ENCODE results near the gene ABCA6. TPM values are rescaled to one million over a fixed set of nuclear protein-coding genes. Genes with fewer than 3 reads are reported as not detected.

ABCA6 gene
- total RNA-seq, 2 experiments from 2014 or later, result not detected

- H3K27me3 Mint-ChIP-seq (ENCODE audit: low read depth), result peaks cover 9% of the 10 kb centered on the region
- H3K36me3 Mint-ChIP-seq (ENCODE audit: low read depth), result no peaks in the 10 kb centered on the region
- H3K4me1 Mint-ChIP-seq (ENCODE audit: low read depth), result peaks cover 6% of the 10 kb centered on the region
- H3K4me3 Mint-ChIP-seq, result no peak overlapping the region
- intact Hi-C loops (cut with micrococcal nuclease), result loop anchor here (10.0 kb wide), 1 partner anchor 160 kb away; the partner anchor contains the start of gene ABCA10
- CTCF ChIA-PET, result no interaction called here
- no peak overlapping the region for H3K27ac Mint-ChIP-seq
- H3K9me3 Mint-ChIP-seq, result no peaks in the 10 kb centered on the region
- no peak for DNase-seq
Observed at GRCh38 chr17:69064476-69064875, 77.2 kb downstream of the ABCA6 start.

GRCh38 chr17:69064001-69064400 is 77.7 kb downstream of the ABCA6 start:
- Mint-ChIP-seq H3K36me3 (ENCODE audit: low read depth) (no peaks in the 10 kb centered on the region), H3K9me3 (no peaks in the 10 kb centered on the region), H3K27ac (no peak overlapping the region), H3K4me3 (no peak overlapping the region), H3K4me1 (ENCODE audit: low read depth) (peaks cover 6% of the 10 kb centered on the region), H3K27me3 (ENCODE audit: low read depth) (peaks cover 9% of the 10 kb centered on the region)
- intact Hi-C loops (cut with micrococcal nuclease), result loop anchor here (10.0 kb wide), 1 partner anchor 161 kb away; the partner anchor contains the start of gene ABCA10
- CTCF ChIA-PET, result no interaction called here
- no peak for DNase-seq

- no peaks in the 10 kb centered on the region for H3K36me3 Mint-ChIP-seq (ENCODE audit: low read depth)
- H3K4me1 Mint-ChIP-seq (ENCODE audit: low read depth), result peaks cover 6% of the 10 kb centered on the region
- DNase-seq, result no peak
- H3K4me3 Mint-ChIP-seq, result no peak overlapping the region
- intact Hi-C loops (cut with micrococcal nuclease), result loop anchor here (10.0 kb wide), 1 partner anchor 162 kb away; the partner anchor contains the start of gene ABCA10
- H3K9me3 Mint-ChIP-seq, result no peaks in the 10 kb centered on the region
- CTCF ChIA-PET, result no interaction called here
- H3K27ac Mint-ChIP-seq, result no peak overlapping the region
- H3K27me3 Mint-ChIP-seq (ENCODE audit: low read depth), result peaks cover 9% of the 10 kb centered on the region
Observed at GRCh38 chr17:69062860-69063581, 78.7 kb downstream of the ABCA6 start.

GRCh38 chr17:69061721-69062556 is 79.8 kb downstream of the ABCA6 start:
- H3K27ac Mint-ChIP-seq, result no peak overlapping the region
- intact Hi-C loops (cut with micrococcal nuclease), result loop anchor here (10.0 kb wide), 1 partner anchor 163 kb away; the partner anchor contains the start of gene ABCA10
- H3K36me3 Mint-ChIP-seq (ENCODE audit: low read depth), result no peaks in the 10 kb centered on the region
- CTCF ChIA-PET, result no interaction called here
- H3K4me3 Mint-ChIP-seq, result no peak overlapping the region
- H3K27me3 Mint-ChIP-seq (ENCODE audit: low read depth), result peaks cover 9% of the 10 kb centered on the region
- no peaks in the 10 kb centered on the region for H3K9me3 Mint-ChIP-seq
- no peak for DNase-seq
- H3K4me1 Mint-ChIP-seq (ENCODE audit: low read depth), result peaks cover 6% of the 10 kb centered on the region

GRCh38 chr17:69060822-69061221 is 80.9 kb downstream of the ABCA6 start, which contains the start of gene ABCA9:
TSS of gene ABCA9 (minus strand) at chr17:69060927. CDS start at chr17:69051126, 9,801 bp downstream.
- no peak within 1 kb of the TSS for H3K4me3 Mint-ChIP-seq
- no peak for DNase-seq
- H3K27ac Mint-ChIP-seq, result no peak within 1 kb of the TSS
- H3K9me3 Mint-ChIP-seq, result peaks cover 4% of the 10 kb centered on the region
- H3K27me3 Mint-ChIP-seq (ENCODE audit: low read depth), result peaks cover 5% of the 10 kb centered on the region
- intact Hi-C loops (cut with micrococcal nuclease), result loop anchor here (10.0 kb wide), 1 partner anchor 164 kb away; the partner anchor contains the start of gene ABCA10
- CTCF ChIA-PET, result no interaction called here
- H3K36me3 Mint-ChIP-seq (ENCODE audit: low read depth), result no peaks in the 10 kb centered on the region
- H3K4me1 Mint-ChIP-seq (ENCODE audit: low read depth), result no peaks in the 10 kb centered on the region

- Mint-ChIP-seq H3K27me3 (ENCODE audit: low read depth) (peaks cover 4% of the 10 kb centered on the region), H3K9me3 (peaks cover 9% of the 10 kb centered on the region), H3K36me3 (ENCODE audit: low read depth) (no peaks in the 10 kb centered on the region), H3K27ac (no peak overlapping the region), H3K4me1 (ENCODE audit: low read depth) (no peaks in the 10 kb centered on the region), H3K4me3 (no peak overlapping the region)
- intact Hi-C loops (cut with micrococcal nuclease), result loop anchor here (10.0 kb wide), 1 partner anchor 165 kb away; the partner anchor contains the start of gene ABCA10
- DNase-seq, result no peak
- CTCF ChIA-PET, result no interaction called here
Observed at GRCh38 chr17:69059458-69060175, 82.1 kb downstream of the ABCA6 start.

- intact Hi-C loops (cut with micrococcal nuclease), result no loop called here
- no peaks in the 10 kb centered on the region for H3K36me3 Mint-ChIP-seq (ENCODE audit: low read depth)
Observed at GRCh38 chr17:69058165-69058564, 83.5 kb downstream of the ABCA6 start.

GRCh38 chr17:69057280-69057679 is 84.4 kb downstream of the ABCA6 start:
- Mint-ChIP-seq H3K27ac (no peak overlapping the region), H3K27me3 (ENCODE audit: low read depth) (no peaks in the 10 kb centered on the region), H3K9me3 (peaks cover 13% of the 10 kb centered on the region), H3K4me1 (ENCODE audit: low read depth) (no peaks in the 10 kb centered on the region), H3K4me3 (no peak overlapping the region), H3K36me3 (ENCODE audit: low read depth) (no peaks in the 10 kb centered on the region)
- CTCF ChIA-PET, result interaction anchor here (1.3 kb wide), 1 partner anchor 285 kb away, joined by 3 read pairs; no protein-coding TSS in a partner anchor
- DNase-seq, result no peak
- intact Hi-C loops (cut with micrococcal nuclease), result no loop called here

More at GRCh38 chr17:69058165-69058564, 83.5 kb downstream of the ABCA6 start:
- Mint-ChIP-seq H3K27me3 (ENCODE audit: low read depth) (no peaks in the 10 kb centered on the region), H3K27ac (no peak overlapping the region), H3K4me3 (no peak overlapping the region), H3K4me1 (ENCODE audit: low read depth) (no peaks in the 10 kb centered on the region), H3K9me3 (peaks cover 13% of the 10 kb centered on the region)
- CTCF ChIA-PET, result interaction anchor here (1.3 kb wide), 1 partner anchor 286 kb away, joined by 3 read pairs; no protein-coding TSS in a partner anchor
- no peak for DNase-seq

- Mint-ChIP-seq H3K4me3 (no peak overlapping the region), H3K4me1 (ENCODE audit: low read depth) (no peaks in the 10 kb centered on the region), H3K27me3 (ENCODE audit: low read depth) (no peaks in the 10 kb centered on the region), H3K9me3 (peaks cover 13% of the 10 kb centered on the region), H3K36me3 (ENCODE audit: low read depth) (no peaks in the 10 kb centered on the region), H3K27ac (no peak overlapping the region)
- CTCF ChIA-PET, result no interaction called here
- no peak for DNase-seq
- intact Hi-C loops (cut with micrococcal nuclease), result no loop called here
Observed at GRCh38 chr17:69056179-69056823, 85.4 kb downstream of the ABCA6 start.

GRCh38 chr17:69055334-69055733 is 86.4 kb downstream of the ABCA6 start:
- Mint-ChIP-seq H3K36me3 (ENCODE audit: low read depth) (no peaks in the 10 kb centered on the region), H3K4me1 (ENCODE audit: low read depth) (no peaks in the 10 kb centered on the region), H3K9me3 (peaks cover 13% of the 10 kb centered on the region), H3K27ac (no peak overlapping the region), H3K4me3 (no peak overlapping the region), H3K27me3 (ENCODE audit: low read depth) (peaks cover 2% of the 10 kb centered on the region)
- intact Hi-C loops (cut with micrococcal nuclease), result no loop called here
- CTCF ChIA-PET, result no interaction called here
- DNase-seq, result no peak

- Mint-ChIP-seq H3K36me3 (ENCODE audit: low read depth) (no peaks in the 10 kb centered on the region), H3K9me3 (peaks cover 10% of the 10 kb centered on the region), H3K27ac (no peak overlapping the region), H3K4me3 (no peak overlapping the region), H3K27me3 (ENCODE audit: low read depth) (peaks cover 4% of the 10 kb centered on the region), H3K4me1 (ENCODE audit: low read depth) (no peaks in the 10 kb centered on the region)
- DNase-seq, result no peak
- intact Hi-C loops (cut with micrococcal nuclease), result no loop called here
- CTCF ChIA-PET, result no interaction called here
Observed at GRCh38 chr17:69050999-69051775, 90.5 kb downstream of the ABCA6 start.
